NCI-H1048 (cell line): Measurements from ENCODE around the gene IQGAP3.
"Not testable (repeated sequence)": the region's sequence is repeated elsewhere in the genome, so short reads cannot be mapped to it uniquely, and the experiment has no call there.

Source experiments
- DNase-seq: peaks from one replicate; lab custom pipeline; 2025; lab: John Stamatoyannopoulos, UW

Gene IQGAP3

DNA sequence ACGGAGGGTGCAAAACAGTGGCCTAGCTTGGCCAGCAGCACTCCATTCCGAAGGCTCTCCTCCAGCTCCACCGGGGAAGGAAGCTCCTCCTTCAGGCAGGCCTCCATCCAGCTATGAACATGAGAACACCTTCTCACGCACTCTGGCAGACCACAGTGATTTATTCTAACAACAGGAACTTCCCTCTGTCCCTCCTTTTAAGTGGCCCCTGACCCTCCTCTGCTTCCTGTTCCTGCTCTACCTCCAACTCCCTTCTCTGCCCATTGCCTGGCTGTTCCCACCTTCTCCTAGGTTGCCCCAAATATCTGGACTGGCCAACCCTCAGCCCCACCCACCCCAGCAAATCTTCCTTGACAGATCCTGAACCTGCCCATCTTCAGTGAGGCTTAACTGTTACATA, 5.9 kb downstream of the IQGAP3 start:
- DNase-seq, result no peak

DNA sequence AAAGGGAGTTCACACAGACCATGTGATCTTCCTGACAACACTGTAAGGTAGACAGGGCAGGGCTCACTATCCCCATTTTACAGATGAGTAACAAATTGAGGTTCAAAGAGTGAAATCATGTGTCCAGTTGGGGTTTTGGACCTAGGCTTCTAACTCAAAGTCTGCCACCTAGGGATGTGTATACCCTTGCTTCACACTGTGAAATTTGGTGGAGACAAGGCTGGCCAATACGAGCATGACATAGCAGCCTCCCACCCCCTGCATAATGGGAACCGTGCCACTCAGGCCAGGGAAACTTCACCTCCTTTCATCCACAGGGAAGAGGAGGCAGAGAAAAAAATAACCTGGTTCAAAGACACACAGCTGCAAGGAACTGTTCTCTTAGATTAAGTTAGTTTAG, 6.8 kb downstream of the IQGAP3 start:
- DNase-seq, result no peak

DNA sequence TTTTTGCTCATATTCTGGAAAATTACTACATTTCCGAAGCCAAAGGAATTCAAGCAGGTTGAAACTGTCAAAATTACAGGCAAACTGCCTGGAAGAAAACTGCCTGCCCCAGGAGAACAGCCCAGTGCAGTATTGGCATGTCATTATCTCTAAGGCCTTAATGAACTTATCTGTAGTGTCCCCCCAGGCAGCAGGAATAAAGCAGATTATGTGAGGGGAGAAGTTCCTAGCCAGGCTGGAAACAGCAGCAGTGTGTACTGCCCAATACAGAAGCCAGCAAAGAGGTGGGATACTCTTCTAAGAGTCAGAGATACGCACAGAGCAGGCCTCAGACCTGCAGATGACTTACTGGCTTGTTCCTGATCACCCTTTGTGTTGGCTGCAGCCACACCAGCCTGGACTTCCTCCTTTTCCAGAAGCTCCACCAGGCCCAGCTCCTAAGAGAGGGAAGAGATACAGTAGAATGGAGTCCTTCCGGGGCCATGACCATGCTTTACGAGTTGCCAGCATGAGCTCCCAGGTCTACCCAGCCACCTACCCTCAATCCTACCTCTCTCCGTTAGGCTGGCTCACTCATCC, 11.7 kb downstream of the IQGAP3 start:
- DNase-seq, result no peak

GRCh38 chr1:156559797-156560385, 12.5 kb downstream of the IQGAP3 start:
- DNase-seq, result no peak

- no peak for DNase-seq
Measured at GRCh38 chr1:156559086-156559796, 13.1 kb downstream of the IQGAP3 start.

DNA sequence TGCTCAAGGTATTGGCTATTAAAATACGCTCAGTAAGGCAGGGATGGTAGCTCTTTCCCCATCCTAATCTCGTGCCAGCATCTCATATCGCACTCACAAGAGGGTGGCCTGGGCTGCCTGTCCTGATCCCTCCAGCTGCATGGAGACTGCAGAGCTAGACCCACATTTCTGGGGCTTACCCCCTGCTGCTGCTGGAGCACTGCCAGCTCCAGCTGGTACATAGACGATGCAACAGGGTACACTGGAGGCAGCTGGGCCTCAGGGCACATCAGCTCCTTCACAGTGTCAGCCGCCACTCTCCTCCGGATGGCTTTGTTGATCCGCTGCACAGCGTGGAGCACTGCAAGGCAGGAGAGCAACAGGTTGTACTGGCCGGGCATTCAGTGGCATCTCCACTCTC, 16.0 kb downstream of the IQGAP3 start:
- no peak for DNase-seq

DNA sequence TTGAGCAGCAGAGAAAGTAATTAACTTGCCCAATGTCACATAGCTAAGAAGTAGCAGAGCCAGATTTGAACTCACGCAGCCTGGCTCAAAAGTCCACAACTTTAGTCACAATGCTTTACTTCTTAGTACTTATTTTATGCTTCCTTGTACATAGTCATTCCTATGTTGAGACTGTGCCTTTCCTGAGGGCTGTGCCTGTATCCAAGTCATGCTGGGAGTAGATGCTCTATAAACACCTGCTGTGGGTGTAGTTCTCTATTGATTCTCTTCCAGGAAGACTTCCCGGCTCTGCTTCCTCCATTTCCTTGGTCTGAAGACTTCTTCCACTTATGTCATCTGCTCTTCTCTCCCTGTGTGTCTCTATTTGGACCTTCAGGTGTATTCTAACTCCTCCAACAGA, 16.6 kb downstream of the IQGAP3 start:
- DNase-seq, result no peak

GRCh38 chr1:156554971-156555370, 17.4 kb downstream of the IQGAP3 start:
- no peak for DNase-seq

GRCh38 chr1:156553860-156554485, 18.4 kb downstream of the IQGAP3 start:
- DNase-seq, result no peak

DNA sequence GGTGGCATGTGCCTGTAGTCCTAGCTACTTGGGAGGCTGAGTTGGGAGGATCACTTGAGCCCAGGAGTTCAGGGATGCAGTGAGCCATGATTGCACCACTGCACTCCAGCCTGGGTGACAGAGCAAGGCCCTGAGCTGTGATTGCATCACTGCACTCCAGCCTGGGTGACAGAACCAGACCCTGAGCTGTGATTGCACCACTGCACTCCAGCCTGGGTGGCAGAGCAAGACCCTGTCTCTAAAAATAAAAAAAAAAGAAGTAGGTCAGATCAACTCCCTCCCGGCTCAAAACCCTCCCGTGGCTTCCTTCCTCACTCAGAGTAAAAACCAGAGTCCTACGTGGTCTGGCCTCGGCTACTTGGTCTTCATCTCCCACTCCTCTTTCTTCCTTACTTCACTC, 19.4 kb downstream of the IQGAP3 start:
- DNase-seq, result not testable (repeated sequence)

GRCh38 chr1:156552518-156552917, 19.8 kb downstream of the IQGAP3 start:
- no peak for DNase-seq

GRCh38 chr1:156551869-156552268, 20.5 kb downstream of the IQGAP3 start:
- DNase-seq, result no peak

DNA sequence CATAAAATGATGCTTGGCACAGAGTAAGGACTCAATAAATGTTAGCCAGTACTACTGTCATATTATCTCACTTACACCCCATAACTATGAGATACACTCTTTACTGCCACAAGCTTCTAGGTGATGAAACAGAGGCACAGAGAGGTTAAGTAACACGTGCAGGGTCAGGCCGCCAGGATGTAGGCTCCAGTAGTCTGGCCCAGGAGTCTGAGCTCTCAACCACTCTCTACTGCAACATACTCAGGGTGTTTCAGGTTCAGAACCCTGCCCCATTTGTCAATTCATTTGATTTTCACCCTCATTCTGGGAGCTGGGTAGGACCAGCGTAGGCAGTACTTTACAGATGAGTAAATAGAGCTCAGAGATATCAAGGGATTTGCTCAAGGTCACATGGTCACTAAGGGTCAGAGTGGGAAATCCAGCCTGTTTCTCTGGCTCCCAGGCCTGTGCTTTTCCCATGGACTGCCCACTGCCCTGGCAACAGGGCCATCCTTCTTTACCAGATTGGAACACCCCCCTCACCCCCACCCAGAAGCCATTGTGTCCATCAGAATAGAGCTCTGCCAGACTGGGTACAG, 21.2 kb downstream of the IQGAP3 start:
- no peak for DNase-seq

- no peak for DNase-seq
Measured at GRCh38 chr1:156550346-156550745, 22.0 kb downstream of the IQGAP3 start.

- DNase-seq, result no peak
Measured at GRCh38 chr1:156549831-156550230, 22.5 kb downstream of the IQGAP3 start.

DNA sequence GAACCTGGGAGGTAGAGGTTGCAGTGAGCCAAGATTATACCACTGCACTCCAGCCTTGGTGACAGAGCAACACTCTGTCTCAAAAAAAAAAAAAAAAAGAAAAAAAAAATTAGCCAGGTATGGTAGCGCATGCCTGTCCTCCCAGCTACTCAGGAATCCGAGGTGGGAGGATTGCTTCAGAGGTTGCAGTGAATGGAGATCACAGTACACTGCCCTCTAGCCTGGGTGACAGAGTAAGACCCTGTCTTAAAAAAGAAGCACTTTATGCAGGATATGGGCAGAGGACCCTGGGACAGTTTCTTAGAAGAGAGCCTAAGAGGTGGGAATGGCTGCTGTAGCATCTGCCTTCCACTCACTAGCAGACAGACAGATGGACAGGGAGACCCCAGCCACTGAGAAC, 23.0 kb downstream of the IQGAP3 start:
- no peak for DNase-seq

DNA sequence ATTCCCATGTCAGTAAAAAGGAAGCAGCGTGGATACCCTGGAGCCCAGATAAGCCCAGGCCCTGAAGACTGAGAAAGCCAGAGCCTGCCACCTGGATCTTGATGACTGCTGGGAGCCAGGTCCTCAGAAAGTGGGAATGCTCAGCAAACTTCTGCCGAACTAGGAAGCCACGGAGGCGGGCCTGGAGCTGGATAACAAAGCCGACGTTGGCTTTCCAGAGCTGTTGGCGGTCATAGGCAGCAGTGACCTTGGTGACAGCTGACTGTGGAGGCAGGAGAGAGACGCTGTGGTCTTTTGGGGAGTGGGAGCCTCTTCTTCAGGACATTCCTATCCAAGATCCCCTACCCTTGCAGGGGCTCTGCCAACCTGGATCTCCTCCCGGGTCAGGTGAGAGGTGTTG, 24.4 kb downstream of the IQGAP3 start:
- DNase-seq, result no peak

- no peak for DNase-seq
Measured at GRCh38 chr1:156547434-156547833, 24.9 kb downstream of the IQGAP3 start.

DNA sequence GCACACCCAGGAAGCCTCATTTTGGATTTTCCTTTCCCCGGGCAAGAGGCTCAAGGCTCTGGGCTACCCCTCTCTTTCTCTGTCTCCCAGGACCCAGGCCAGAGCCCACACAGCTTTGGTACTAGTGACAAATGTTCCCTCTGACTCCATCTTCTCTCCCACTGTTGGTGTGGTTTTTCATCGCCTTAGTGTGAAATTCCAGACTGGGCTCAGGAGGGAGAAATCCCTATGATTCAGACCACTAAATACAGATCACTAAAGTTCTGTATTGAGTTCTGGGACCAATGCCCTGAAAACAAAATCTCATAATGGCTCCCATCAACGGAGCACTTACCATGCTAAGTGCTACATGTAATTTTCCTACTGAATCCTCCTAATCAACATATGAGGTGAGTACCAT, 26.1 kb downstream of the IQGAP3 start:
- DNase-seq, result no peak

- DNase-seq, result no peak
Measured at GRCh38 chr1:156544592-156545102, 27.7 kb downstream of the IQGAP3 start.

DNA sequence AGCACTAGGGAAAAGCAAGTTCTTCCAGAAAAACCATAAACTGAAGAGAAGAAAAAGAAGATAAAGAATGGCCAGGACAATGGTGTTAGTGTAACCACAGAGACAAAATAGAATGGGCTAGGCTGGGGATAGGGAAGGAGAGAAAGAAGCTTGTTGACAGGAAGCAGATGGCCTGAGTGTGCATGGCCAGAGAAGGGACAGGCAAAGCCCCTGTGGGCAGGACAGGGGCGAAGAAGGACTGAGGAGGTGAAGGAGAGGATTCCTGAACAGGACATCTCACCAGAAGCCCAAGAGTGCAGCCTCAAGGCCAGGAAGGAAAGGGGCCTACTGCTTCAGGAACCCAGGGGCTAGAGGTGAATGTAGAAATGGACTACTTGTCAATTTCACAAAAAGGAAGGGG, 29.3 kb downstream of the IQGAP3 start:
- DNase-seq, result no peak

GRCh38 chr1:156540955-156541354, 31.4 kb downstream of the IQGAP3 start:
- DNase-seq, result no peak
